A673 (cell line): ENCODE results near the gene AP3D1. TPM values are rescaled to one million over a fixed set of nuclear protein-coding genes. Genes with fewer than 3 reads are reported as not detected.
A peak's percentile ranks its signal among the peaks of the same experiment; 100 is the strongest.

ENCODE experiments used
- BruUV-seq: library from RNA; stranded (reverse); fragments of 400-500 nt; replicated peaks from 2 replicates; lab custom pipeline; 2021; lab: Mats Ljungman, UMichigan
- CTCF ChIA-PET: fragments of 300-600 bp; sonication (Branson Sonifier 250); formaldehyde crosslinking; loops from one replicate; lab custom pipeline; 2022; ENCODE audit warnings: antibody characterized with exemption; lab: Charles Lee
- POLR2A ChIA-PET: fragments of 300-600 bp; sonication (Branson Sonifier 250); formaldehyde crosslinking; loops from one replicate; lab custom pipeline; 2022; ENCODE audit warnings: antibody characterized with exemption; ENCODE audit not compliant: low non-redundant PET; lab: Charles Lee
- DNase-seq: peaks from one replicate; pipeline ENCODE4 v3.0.0-alpha.2; 2015; ENCODE audit warnings: low spot score
- H3K27ac ChIP-seq: fragments of 200-600 bp; sonication (generic); 2 replicates; pipeline ENCODE4 v1.5.1; 2016; ENCODE audit warnings: mixed run types, low read depth, mild to moderate bottlenecking, mixed read lengths, antibody characterized with exemption, low read length; ENCODE audit not compliant: poor library complexity, severe bottlenecking
- H3K27me3 ChIP-seq: fragments of 200-600 bp; sonication (generic); replicated peaks from 2 replicates; pipeline ENCODE4 v1.6.1; 2017; ENCODE audit warnings: mixed run types, low read depth, mild to moderate bottlenecking, mixed read lengths, antibody characterized with exemption, low read length; ENCODE audit not compliant: insufficient read depth, poor library complexity
- H3K36me3 ChIP-seq: fragments of 200-600 bp; sonication (generic); 2 replicates; pipeline ENCODE4 v1.6.1; 2016; ENCODE audit warnings: mixed run types, mild to moderate bottlenecking, mixed read lengths, antibody characterized with exemption, low read length; ENCODE audit not compliant: insufficient read depth, poor library complexity, severe bottlenecking
- H3K4me1 ChIP-seq: fragments of 200-600 bp; sonication (generic); 2 replicates; pipeline ENCODE4 v1.6.1; 2017; ENCODE audit warnings: mixed run types, mild to moderate bottlenecking, mixed read lengths, antibody characterized with exemption, low read length; ENCODE audit not compliant: insufficient read depth, poor library complexity, severe bottlenecking
- H3K4me3 ChIP-seq: fragments of 200-600 bp; sonication (generic); 2 replicates; pipeline ENCODE4 v1.5.1; 2016; ENCODE audit warnings: low read depth, mixed run types, mild to moderate bottlenecking, mixed read lengths, low read length; ENCODE audit not compliant: poor library complexity, severe bottlenecking
- H3K9me3 ChIP-seq: fragments of 200-600 bp; sonication (generic); 2 replicates; pipeline ENCODE4 v1.6.1; 2016; ENCODE audit warnings: mixed run types, low read depth, mild to moderate bottlenecking, mixed read lengths, antibody characterized with exemption, low read length; ENCODE audit not compliant: poor library complexity, severe bottlenecking
- EZH2 ChIP-seq: fragments of 200-600 bp; sonication (generic); IDR thresholded peaks from 2 replicates; pipeline ENCODE4 v1.6.1; 2017; ENCODE audit warnings: borderline replicate concordance, low read depth, mild to moderate bottlenecking, mixed read lengths, antibody characterized with exemption, low read length; ENCODE audit not compliant: poor library complexity, severe bottlenecking
- intact Hi-C: fragments of 100-400 bp; cut with micrococcal nuclease; formaldehyde crosslinking; loops from one replicate; pipeline ENCODE4 v1.10.0; 2022; ENCODE audit not compliant: unreplicated experiment
- total RNA-seq: library from RNA; stranded (reverse); gene quantifications from 2 replicates; pipeline ENCODE4 v1.2.3, GENCODE V29; 2021
- TF ChIP-seq, protein P1 (sequence below): fragments of 300-800, 200-600 bp; sonication (generic); conservative IDR thresholded peaks from 2 replicates; pipeline ENCODE4 v1.5.1; 2017; ENCODE audit warnings: low read depth, mild to moderate bottlenecking, antibody characterized with exemption, low read length, moderate library complexity, mixed read lengths

AP3D1 gene
- total RNA-seq, 1 experiment from 2014 or later: 148 TPM

DNA sequence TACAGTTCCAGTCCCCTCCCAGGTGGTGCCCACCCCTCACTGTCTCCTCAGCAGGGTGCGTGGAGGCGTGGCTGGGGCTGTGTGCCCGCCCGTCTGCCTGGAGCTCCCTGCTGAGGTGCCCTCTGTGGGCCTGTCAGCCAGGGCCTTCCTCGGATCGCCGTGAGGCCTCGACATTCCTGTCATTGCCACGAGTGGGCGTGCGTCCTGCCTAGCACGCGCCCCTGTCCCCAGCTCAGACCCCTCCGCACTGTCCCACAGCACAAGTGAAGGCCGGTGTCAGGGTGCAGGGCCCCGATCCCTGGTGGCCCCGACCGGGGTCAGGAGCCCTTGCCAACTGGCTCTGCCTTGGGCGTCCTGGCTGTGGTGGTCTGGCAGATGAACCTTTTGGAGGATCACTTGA lies 44.5 kb upstream of the AP3D1 start:
- no peak overlapping the region for H3K4me3 ChIP-seq
- H3K27ac ChIP-seq: no peak overlapping the region
- intact Hi-C loops: no loop called here
- ChIA-PET CTCF (interaction anchor here (0.5 kb wide), 1 partner anchor 9 kb away, joined by 4 read pairs; no protein-coding TSS in a partner anchor), POLR2A (no interaction called here)
- DNase-seq: no peak
- BruUV-seq: no TSS peak
- TF ChIP-seq, protein P1, sequence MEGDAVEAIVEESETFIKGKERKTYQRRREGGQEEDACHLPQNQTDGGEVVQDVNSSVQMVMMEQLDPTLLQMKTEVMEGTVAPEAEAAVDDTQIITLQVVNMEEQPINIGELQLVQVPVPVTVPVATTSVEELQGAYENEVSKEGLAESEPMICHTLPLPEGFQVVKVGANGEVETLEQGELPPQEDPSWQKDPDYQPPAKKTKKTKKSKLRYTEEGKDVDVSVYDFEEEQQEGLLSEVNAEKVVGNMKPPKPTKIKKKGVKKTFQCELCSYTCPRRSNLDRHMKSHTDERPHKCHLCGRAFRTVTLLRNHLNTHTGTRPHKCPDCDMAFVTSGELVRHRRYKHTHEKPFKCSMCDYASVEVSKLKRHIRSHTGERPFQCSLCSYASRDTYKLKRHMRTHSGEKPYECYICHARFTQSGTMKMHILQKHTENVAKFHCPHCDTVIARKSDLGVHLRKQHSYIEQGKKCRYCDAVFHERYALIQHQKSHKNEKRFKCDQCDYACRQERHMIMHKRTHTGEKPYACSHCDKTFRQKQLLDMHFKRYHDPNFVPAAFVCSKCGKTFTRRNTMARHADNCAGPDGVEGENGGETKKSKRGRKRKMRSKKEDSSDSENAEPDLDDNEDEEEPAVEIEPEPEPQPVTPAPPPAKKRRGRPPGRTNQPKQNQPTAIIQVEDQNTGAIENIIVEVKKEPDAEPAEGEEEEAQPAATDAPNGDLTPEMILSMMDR: no peak
- no peak for TF ChIP-seq EZH2
- no peaks in the 10 kb centered on the region for H3K9me3 ChIP-seq
- no peaks in the 10 kb centered on the region for H3K27me3 ChIP-seq
- H3K4me1 ChIP-seq: no peaks in the 10 kb centered on the region
- H3K36me3 ChIP-seq: peaks cover 38% of the 10 kb centered on the region

DNA sequence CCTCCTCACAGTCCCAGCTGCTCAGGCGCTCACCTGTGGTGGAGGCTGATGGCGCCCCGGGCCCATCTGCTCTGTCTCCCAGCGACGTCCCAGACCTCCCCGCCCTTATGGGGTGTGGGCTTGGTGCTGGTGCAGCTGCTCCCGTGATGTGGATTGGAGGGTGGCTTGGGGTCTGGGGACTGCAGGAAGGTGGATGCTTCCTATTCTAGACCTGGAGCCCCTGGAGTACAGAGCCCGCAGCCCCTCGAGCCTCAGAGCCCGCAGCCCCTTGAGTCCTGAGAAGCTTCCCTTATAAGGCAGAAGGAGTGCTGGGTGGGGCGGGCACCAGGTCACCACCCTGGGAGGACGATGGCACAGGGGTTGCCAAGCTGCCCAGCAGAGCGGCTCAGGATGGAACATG lies 44.0 kb upstream of the AP3D1 start:
- intact Hi-C loops: no loop called here
- TF ChIP-seq EZH2: no peak
- TF ChIP-seq, protein P1: no peak
- peaks cover 42% of the 10 kb centered on the region for H3K36me3 ChIP-seq
- no peaks in the 10 kb centered on the region for H3K9me3 ChIP-seq
- DNase-seq: no peak
- no peak overlapping the region for H3K27ac ChIP-seq
- H3K27me3 ChIP-seq: no peaks in the 10 kb centered on the region
- H3K4me1 ChIP-seq: no peaks in the 10 kb centered on the region
- ChIA-PET CTCF (interaction anchor here (0.5 kb wide), 1 partner anchor 10 kb away, joined by 4 read pairs; no protein-coding TSS in a partner anchor), POLR2A (no interaction called here)
- BruUV-seq: no TSS peak
- H3K4me3 ChIP-seq: no peak overlapping the region

DNA sequence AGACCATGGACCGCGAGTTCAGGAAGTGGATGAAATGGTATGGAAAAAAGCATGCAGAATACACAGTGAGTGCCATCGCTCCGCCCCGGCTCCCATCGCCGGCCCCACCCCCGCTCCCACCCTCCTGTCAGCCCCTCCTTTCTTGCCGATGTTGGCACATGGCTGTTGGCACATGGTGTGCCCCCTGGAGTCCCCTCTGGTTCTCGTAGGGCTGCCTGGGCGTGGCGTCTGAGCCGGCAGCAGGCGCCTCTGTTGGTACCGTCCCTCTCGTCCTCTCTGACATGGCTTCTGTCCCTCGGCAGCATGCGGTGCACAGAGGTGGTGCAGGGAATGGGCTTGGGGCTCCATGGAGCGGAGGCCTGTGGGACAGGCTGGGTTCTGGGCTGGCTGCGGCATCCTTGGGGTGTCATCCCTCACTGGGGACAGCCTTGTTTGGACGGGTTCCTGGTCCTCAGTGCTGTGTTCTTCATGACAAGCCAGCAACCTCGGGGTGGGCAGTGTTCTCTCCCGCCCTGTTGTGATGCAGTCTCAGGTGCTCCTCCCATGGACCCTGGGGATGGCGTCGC lies 43.2 kb upstream of the AP3D1 start:
- H3K27me3 ChIP-seq: no peaks in the 10 kb centered on the region
- ChIA-PET POLR2A (no interaction called here), CTCF (no interaction called here)
- H3K4me1 ChIP-seq: no peaks in the 10 kb centered on the region
- intact Hi-C loops: no loop called here
- TF ChIP-seq EZH2: no peak
- TF ChIP-seq, protein P1: no peak
- no peak overlapping the region for H3K27ac ChIP-seq
- BruUV-seq: no TSS peak
- H3K4me3 ChIP-seq: no peak overlapping the region
- peak; percentile 31 for DNase-seq
- no peaks in the 10 kb centered on the region for H3K9me3 ChIP-seq
- H3K36me3 ChIP-seq: peaks cover 48% of the 10 kb centered on the region
